ENCODE results near the gene PLCD4.

PLCD4 gene

GRCh38 chr2:218618102-218618860, 10.6 kb downstream of the PLCD4 start:
- Histone ChIP-seq H3K36me3 (ENCODE audit: control insufficient read depth, insufficient read depth, low read length) (no peaks in the 10 kb centered on the region), H3K9me3 (ENCODE audit: control insufficient read depth, low read length) (no peaks in the 10 kb centered on the region), H3K4me1 (peaks cover 5% of the 10 kb centered on the region), H3K4me2 (ENCODE audit: low read length) (no peak overlapping the region), H3K9ac (no peak overlapping the region), H3K4me3 (ENCODE audit: low read depth, low read length) (no peak overlapping the region), H3K27me3 (ENCODE audit: control insufficient read depth, insufficient read depth, low read length) (no peaks in the 10 kb centered on the region), H3K79me2 (no peaks in the 10 kb centered on the region), H3K27ac (no peak overlapping the region), H2AFZ (no peak overlapping the region)
- TF ChIP-seq CTCF (IDR thresholded peaks at IDR 0.05) = no peak

GRCh38 chr2:218621007-218621406, 13.3 kb downstream of the PLCD4 start:
- Histone ChIP-seq H3K4me2 (ENCODE audit: low read length) (no peak overlapping the region), H3K36me3 (ENCODE audit: control insufficient read depth, insufficient read depth, low read length) (no peaks in the 10 kb centered on the region), H3K9me3 (ENCODE audit: control insufficient read depth, low read length) (no peaks in the 10 kb centered on the region), H3K9ac (no peak overlapping the region), H2AFZ (no peak overlapping the region), H3K27me3 (ENCODE audit: control insufficient read depth, insufficient read depth, low read length) (no peaks in the 10 kb centered on the region), H3K27ac (no peak overlapping the region), H3K79me2 (no peaks in the 10 kb centered on the region), H3K4me1 (peaks cover 5% of the 10 kb centered on the region), H3K4me3 (ENCODE audit: low read depth, low read length) (no peak overlapping the region)
- TF ChIP-seq CTCF (IDR thresholded peaks at IDR 0.05) = no peak

GRCh38 chr2:218622606-218623365, 15.1 kb downstream of the PLCD4 start:
- H3K27ac ChIP-seq = no peak overlapping the region
- TF ChIP-seq CTCF (IDR thresholded peaks at IDR 0.05) = no peak

GRCh38 chr2:218623366-218623705, 15.6 kb downstream of the PLCD4 start:
- Histone ChIP-seq H3K9ac (no peak overlapping the region), H3K4me2 (ENCODE audit: low read length) (no peak overlapping the region), H3K4me3 (ENCODE audit: low read depth, low read length) (no peak overlapping the region), H3K27ac (no peak overlapping the region), H3K27me3 (ENCODE audit: control insufficient read depth, insufficient read depth, low read length) (no peaks in the 10 kb centered on the region), H2AFZ (no peak overlapping the region), H3K9me3 (ENCODE audit: control insufficient read depth, low read length) (no peaks in the 10 kb centered on the region), H3K4me1 (peaks cover 5% of the 10 kb centered on the region), H3K36me3 (ENCODE audit: control insufficient read depth, insufficient read depth, low read length) (no peaks in the 10 kb centered on the region), H3K79me2 (no peaks in the 10 kb centered on the region)
- no peak for TF ChIP-seq CTCF (IDR thresholded peaks at IDR 0.05)

More at GRCh38 chr2:218622606-218623365, 15.1 kb downstream of the PLCD4 start:
- Histone ChIP-seq H3K79me2 (no peaks in the 10 kb centered on the region), H3K36me3 (ENCODE audit: control insufficient read depth, insufficient read depth, low read length) (no peaks in the 10 kb centered on the region), H3K27me3 (ENCODE audit: control insufficient read depth, insufficient read depth, low read length) (no peaks in the 10 kb centered on the region), H3K4me1 (peaks cover 5% of the 10 kb centered on the region), H3K4me2 (ENCODE audit: low read length) (peak overlapping the region; percentile 6), H2AFZ (no peak overlapping the region), H3K4me3 (ENCODE audit: low read depth, low read length) (no peak overlapping the region), H3K9ac (no peak overlapping the region), H3K9me3 (ENCODE audit: control insufficient read depth, low read length) (no peaks in the 10 kb centered on the region)
